ENCODE data around the gene ELAVL1.

DNA sequence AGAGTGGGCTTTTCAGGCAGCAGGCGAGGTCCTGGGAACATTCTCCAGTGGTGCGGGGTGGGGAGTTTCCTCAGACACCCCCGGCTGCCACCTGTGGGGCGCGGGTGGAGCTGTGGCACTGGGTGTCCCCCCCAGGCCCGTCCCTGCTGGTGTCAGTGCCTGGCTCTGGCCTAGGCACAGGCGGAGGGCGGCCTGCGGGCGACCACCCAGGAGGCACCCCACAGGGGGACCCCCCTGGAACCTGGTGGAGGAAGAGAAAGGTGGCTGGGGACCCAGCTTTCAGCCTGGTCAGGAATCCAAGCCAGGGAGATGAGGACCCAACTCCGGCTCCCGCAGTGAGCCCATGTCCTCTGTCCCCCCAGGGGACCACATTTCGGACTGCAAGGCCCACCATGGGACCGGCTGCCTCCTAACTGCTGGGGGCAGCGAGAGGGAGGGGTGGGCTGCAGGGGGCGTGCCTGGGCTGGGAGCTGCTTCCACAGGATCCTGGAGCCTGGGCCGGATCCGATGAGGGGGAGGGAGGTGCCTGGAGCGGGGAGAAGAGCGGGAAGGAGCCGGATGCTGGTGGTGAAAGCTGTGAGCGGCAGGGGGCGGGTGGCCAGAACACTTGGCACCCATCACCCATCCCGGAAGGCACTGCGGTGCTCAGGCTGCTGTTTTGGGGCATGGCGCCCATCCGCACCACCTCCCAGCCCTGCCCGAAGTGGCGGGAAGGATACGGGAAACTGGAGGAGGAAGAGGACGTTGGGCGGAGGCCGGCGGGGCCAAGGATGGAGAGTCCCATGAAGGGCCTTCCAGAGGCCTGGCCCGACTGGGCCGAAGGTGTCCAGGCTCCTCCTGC, 74.0 kb downstream of the ELAVL1 start:
- TF ChIP-seq POLR2A (IDR thresholded peaks at IDR 0.05; ENCODE audit: low read depth, low read length) (no peak), POLR2AphosphoS5 (IDR thresholded peaks at IDR 0.05; ENCODE audit: low read depth, low read length) (no peak), TAF1 (IDR thresholded peaks at IDR 0.05; ENCODE audit: low read depth, low read length) (no peak), POU2F2 (IDR thresholded peaks at IDR 0.05; ENCODE audit: low read depth, low read length) (no peak)

All from GM12891 (cell line).